K562 (cell line): ENCODE data around the gene OXA1L. TPM values are rescaled to one million over a fixed set of nuclear protein-coding genes. Genes with fewer than 3 reads are reported as not detected.

Experiments
- BHLHE40 ChIP-seq: IDR thresholded peaks from 2 replicates; pipeline ENCODE4 v1.6.1; 2011; ENCODE audit warnings: low read length, improper control_type of control experiment
- BRD4 ChIP-seq: fragments of 200-600 bp; sonication (generic); IDR thresholded peaks from 2 replicates; pipeline ENCODE4 v1.6.1; 2017; ENCODE audit warnings: inconsistent platforms
- CBX1 ChIP-seq: sonication (generic); IDR thresholded peaks from 2 replicates; pipeline ENCODE4 v1.6.1; 2016; ENCODE audit warnings: antibody characterized with exemption, low read depth, mild to moderate bottlenecking
- CREB1 ChIP-seq, 2 experiments: sonication (generic) in 1 of 2; formaldehyde crosslinking in 1 of 2; IDR thresholded peaks; 2 replicates each; pipeline versions ENCODE4 v1.6.1 to v1.8.0; 2012 to 2022; ENCODE audit warnings: inconsistent platforms in 1 of 2, mild to moderate bottlenecking in 1 of 2, missing genetic modification reagents in 1 of 2, moderate library complexity in 1 of 2
- CREM ChIP-seq: IDR thresholded peaks from 2 replicates; pipeline ENCODE4 v1.6.1; 2014; ENCODE audit warnings: antibody characterized with exemption, low read depth
- CTBP1 ChIP-seq: fragments of 450-650 bp; IDR thresholded peaks from 2 replicates; pipeline ENCODE4 v1.6.1; 2016; ENCODE audit warnings: borderline replicate concordance
- DPF2 ChIP-seq: fragments of 450-650 bp; IDR thresholded peaks from 2 replicates; pipeline ENCODE4 v1.6.1; 2016
- E2F3 ChIP-seq: fragments of 250-450 bp; sonication (Bioruptor Pico); IDR thresholded peaks from 2 replicates; pipeline ENCODE4 v1.4.0; 2020; ENCODE audit warnings: mild to moderate bottlenecking
- EGR1 ChIP-seq: fragments of 450-650 bp; conservative IDR thresholded peaks from 2 replicates; pipeline ENCODE4 v1.6.1; 2017; ENCODE audit warnings: mild to moderate bottlenecking
- ETV5 ChIP-seq: sonication (generic); formaldehyde crosslinking; IDR thresholded peaks from 2 replicates; pipeline ENCODE4 v1.4.0; 2020; ENCODE audit warnings: low read depth, mild to moderate bottlenecking, missing genetic modification reagents
- HOXB6 ChIP-seq: fragments of 250-450 bp; sonication (Bioruptor Pico); IDR thresholded peaks from 2 replicates; pipeline ENCODE4 v1.5.1; 2022; ENCODE audit warnings: mild to moderate bottlenecking, borderline replicate concordance
- HSF4 ChIP-seq: fragments of 250-450 bp; sonication (Bioruptor Pico); IDR thresholded peaks from 2 replicates; pipeline ENCODE4 v2.1.2; 2022; ENCODE audit warnings: mild to moderate bottlenecking, moderate library complexity, borderline replicate concordance
- NFYB ChIP-seq: IDR thresholded peaks from 2 replicates; pipeline ENCODE4 v1.6.1; 2011; ENCODE audit warnings: mild to moderate bottlenecking, moderate library complexity; ENCODE audit not compliant: insufficient read length; ENCODE audit errors: extremely low read depth
- PML ChIP-seq: IDR thresholded peaks from 2 replicates; pipeline ENCODE4 v1.6.1; 2012; ENCODE audit warnings: low read length, inconsistent platforms
- SPI1 ChIP-seq: IDR thresholded peaks from 2 replicates; pipeline ENCODE4 v1.6.1; 2011; ENCODE audit warnings: low read depth, low read length, control low read depth, borderline replicate concordance
- SRSF3 ChIP-seq: fragments of 200-400 bp; formaldehyde crosslinking; IDR thresholded peaks from 2 replicates; pipeline ENCODE4 v1.6.1; 2016; ENCODE audit warnings: mild to moderate bottlenecking, low read length, moderate library complexity; ENCODE audit not compliant: insufficient read depth
- TSC22D4 ChIP-seq: fragments of 450-650 bp; IDR thresholded peaks from 2 replicates; pipeline ENCODE4 v1.6.1; 2016; ENCODE audit warnings: missing genetic modification characterization, missing biosample characterization, control low read depth
- ZFP30 ChIP-seq: fragments of 250-450 bp; sonication (Bioruptor Pico); IDR thresholded peaks from 2 replicates; pipeline ENCODE4 v1.8.0; 2022; ENCODE audit warnings: moderate library complexity, mild to moderate bottlenecking, inconsistent platforms, borderline replicate concordance
- ZKSCAN8 ChIP-seq: fragments of 200-800 bp; sonication (Bioruptor generic); IDR thresholded peaks from 2 replicates; pipeline ENCODE4 v1.6.1; 2016; ENCODE audit warnings: missing genetic modification characterization, missing compliant biosample characterization
- ZNF140 ChIP-seq: fragments of 250-450 bp; sonication (Bioruptor Pico); IDR thresholded peaks from 2 replicates; pipeline ENCODE4 v1.8.0; 2021; ENCODE audit warnings: moderate library complexity, mild to moderate bottlenecking, inconsistent platforms
- ZNF175 ChIP-seq: fragments of 200-800 bp; sonication (Bioruptor generic); IDR thresholded peaks from 2 replicates; pipeline ENCODE4 v1.6.1; 2016; ENCODE audit warnings: low read depth, mild to moderate bottlenecking, missing genetic modification characterization, missing compliant biosample characterization
- ZNF212 ChIP-seq: fragments of 450-650 bp; formaldehyde crosslinking; IDR thresholded peaks from 2 replicates; pipeline ENCODE4 v1.4.0; 2020; ENCODE audit warnings: mild to moderate bottlenecking
- ZNF551 ChIP-seq: fragments of 250-450 bp; sonication (Bioruptor Pico); IDR thresholded peaks from 2 replicates; pipeline ENCODE4 v1.5.0; 2021; ENCODE audit warnings: mild to moderate bottlenecking, moderate library complexity
- polyA plus RNA-seq, 8 experiments: library from polyadenylated mRNA; depleted of rRNA in 4 of 8; stranded (reverse) in 5 of 8; unstranded in 3 of 8; fragments of >200 nt; fragmentation: Nextera tagmentation in 2 of 8; fragmentation: Illumina TruSeq in 1 of 8; extraction: Ambion mirVana in 2 of 8; extraction: Trizol in 1 of 8; gene quantifications; 2 replicates each; pipeline versions ENCODE4 v1.2.1 to v1.2.3, GENCODE V29; 2011 to 2014; ENCODE audit warnings: inconsistent platforms in 1 of 8, missing spikeins in 1 of 8
- total RNA-seq, 7 experiments: library from RNA; depleted of rRNA in 6 of 7; stranded (reverse); fragments of >200 nt in 6 of 7; fragmentation: Illumina TruSeq in 2 of 7; extraction: Trizol in 2 of 7; gene quantifications; 2 replicates each; pipeline versions ENCODE4 v1.2.1 to v1.2.3, GENCODE V29; 2011 to 2021; ENCODE audit warnings: low replicate concordance in 1 of 7
- TF ChIP-seq, protein P1 (sequence below): fragments of 450-650 bp; formaldehyde crosslinking; IDR thresholded peaks from 2 replicates; pipeline ENCODE4 v1.4.0; 2022; ENCODE audit warnings: missing genetic modification characterization
- TF ChIP-seq, protein P2 (sequence below): fragments of 200-800 bp; sonication (Bioruptor generic); IDR thresholded peaks from 2 replicates; pipeline ENCODE4 v1.6.1; 2016; ENCODE audit warnings: missing genetic modification characterization, missing compliant biosample characterization

Gene OXA1L
- total and polyA plus RNA-seq, 9 of the 15 experiments (the other 6 are each of a cell fraction or from before 2014, with no cell fraction given) = 100 to 204 (median 145) TPM

DNA sequence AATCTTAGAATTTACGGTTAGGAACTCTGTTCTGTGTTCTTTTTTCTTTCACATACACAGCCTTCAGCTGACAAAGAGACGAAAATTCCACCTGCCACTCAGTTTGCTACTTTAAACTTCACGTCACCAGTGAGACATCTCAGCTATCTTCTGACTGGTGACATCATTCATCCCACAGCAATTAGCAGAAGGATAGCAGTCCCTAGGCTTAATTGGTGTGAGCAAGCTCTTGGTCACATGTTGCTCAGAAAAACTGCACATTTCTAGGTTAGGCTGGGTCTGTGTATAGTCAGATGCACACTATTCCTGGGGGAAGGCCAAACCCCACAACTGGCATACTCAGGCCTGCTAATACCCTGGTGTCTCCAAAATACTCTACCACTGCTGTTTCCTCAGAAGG, 24.8 kb downstream of the OXA1L start (continued):
- TF ChIP-seq ZFP30 (CRISPR knock-in tag) (no peak), BRD4 (no peak), ETV5 (CRISPR knock-in tag) (no peak), HSF4 (CRISPR knock-in tag) (no peak), EGR1 (no peak), SRSF3 (no peak), CTBP1 (peak; percentile 49; the same call in 1 of the 2 replicates), HOXB6 (no peak), PML (no peak), TSC22D4 (tag) (no peak), ZNF212 (no peak), ZNF551 (CRISPR knock-in tag) (no peak), BHLHE40 (peak; percentile 38; the same call in 1 of the 2 replicates), SPI1 (no peak), CREM (peak; percentile 91), E2F3 (no peak), ZNF175 (CRISPR knock-in tag) (no peak), DPF2 (0 out of 2 replicates have a peak, but pooled peaks have one; percentile 19), ZNF140 (no peak), CREB1 (IDR thresholded peaks at IDR 0.05) (peak; percentile 69), CREB1 (CRISPR knock-in tag; IDR thresholded peaks at IDR 0.05) (peak; percentile 66; the same call in 1 of the 2 replicates), CBX1 (no peak), NFYB (no peak), ZKSCAN8 (CRISPR knock-in tag) (no peak)
- TF ChIP-seq, protein P1, sequence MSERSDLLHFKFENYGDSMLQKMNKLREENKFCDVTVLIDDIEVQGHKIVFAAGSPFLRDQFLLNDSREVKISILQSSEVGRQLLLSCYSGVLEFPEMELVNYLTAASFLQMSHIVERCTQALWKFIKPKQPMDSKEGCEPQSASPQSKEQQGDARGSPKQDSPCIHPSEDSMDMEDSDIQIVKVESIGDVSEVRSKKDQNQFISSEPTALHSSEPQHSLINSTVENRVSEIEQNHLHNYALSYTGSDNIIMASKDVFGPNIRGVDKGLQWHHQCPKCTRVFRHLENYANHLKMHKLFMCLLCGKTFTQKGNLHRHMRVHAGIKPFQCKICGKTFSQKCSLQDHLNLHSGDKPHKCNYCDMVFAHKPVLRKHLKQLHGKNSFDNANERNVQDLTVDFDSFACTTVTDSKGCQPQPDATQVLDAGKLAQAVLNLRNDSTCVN = no peak
- TF ChIP-seq, protein P2, sequence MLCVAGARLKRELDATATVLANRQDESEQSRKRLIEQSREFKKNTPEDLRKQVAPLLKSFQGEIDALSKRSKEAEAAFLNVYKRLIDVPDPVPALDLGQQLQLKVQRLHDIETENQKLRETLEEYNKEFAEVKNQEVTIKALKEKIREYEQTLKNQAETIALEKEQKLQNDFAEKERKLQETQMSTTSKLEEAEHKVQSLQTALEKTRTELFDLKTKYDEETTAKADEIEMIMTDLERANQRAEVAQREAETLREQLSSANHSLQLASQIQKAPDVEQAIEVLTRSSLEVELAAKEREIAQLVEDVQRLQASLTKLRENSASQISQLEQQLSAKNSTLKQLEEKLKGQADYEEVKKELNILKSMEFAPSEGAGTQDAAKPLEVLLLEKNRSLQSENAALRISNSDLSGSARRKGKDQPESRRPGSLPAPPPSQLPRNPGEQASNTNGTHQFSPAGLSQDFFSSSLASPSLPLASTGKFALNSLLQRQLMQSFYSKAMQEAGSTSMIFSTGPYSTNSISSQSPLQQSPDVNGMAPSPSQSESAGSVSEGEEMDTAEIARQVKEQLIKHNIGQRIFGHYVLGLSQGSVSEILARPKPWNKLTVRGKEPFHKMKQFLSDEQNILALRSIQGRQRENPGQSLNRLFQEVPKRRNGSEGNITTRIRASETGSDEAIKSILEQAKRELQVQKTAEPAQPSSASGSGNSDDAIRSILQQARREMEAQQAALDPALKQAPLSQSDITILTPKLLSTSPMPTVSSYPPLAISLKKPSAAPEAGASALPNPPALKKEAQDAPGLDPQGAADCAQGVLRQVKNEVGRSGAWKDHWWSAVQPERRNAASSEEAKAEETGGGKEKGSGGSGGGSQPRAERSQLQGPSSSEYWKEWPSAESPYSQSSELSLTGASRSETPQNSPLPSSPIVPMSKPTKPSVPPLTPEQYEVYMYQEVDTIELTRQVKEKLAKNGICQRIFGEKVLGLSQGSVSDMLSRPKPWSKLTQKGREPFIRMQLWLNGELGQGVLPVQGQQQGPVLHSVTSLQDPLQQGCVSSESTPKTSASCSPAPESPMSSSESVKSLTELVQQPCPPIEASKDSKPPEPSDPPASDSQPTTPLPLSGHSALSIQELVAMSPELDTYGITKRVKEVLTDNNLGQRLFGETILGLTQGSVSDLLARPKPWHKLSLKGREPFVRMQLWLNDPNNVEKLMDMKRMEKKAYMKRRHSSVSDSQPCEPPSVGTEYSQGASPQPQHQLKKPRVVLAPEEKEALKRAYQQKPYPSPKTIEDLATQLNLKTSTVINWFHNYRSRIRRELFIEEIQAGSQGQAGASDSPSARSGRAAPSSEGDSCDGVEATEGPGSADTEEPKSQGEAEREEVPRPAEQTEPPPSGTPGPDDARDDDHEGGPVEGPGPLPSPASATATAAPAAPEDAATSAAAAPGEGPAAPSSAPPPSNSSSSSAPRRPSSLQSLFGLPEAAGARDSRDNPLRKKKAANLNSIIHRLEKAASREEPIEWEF (CRISPR knock-in tag) = no peak
